T-cell (primary cell): ENCODE results near the gene PAQR6. TPM values are rescaled to one million over a fixed set of nuclear protein-coding genes. Genes with fewer than 3 reads are reported as not detected.
A peak's percentile ranks its signal among the peaks of the same experiment; 100 is the strongest.

Experiments
- ATAC-seq, 4 experiments: fragments of 200-7000 bp in 3 of 4; fragments of 150-1000 bp in 1 of 4; cut with Tn5 transposase; replicated peaks in 1 of 4; 1 replicate in 3 of 4; 2 replicates in 1 of 4; pipeline ENCODE4 v1.10.0; 2021; ENCODE audit warnings: moderate library complexity in 3 of 4, mild to moderate bottlenecking in 2 of 4, moderate number of reproducible peaks in 1 of 4
- CTCF ChIA-PET, 2 donors: fragments of 300-600 bp; sonication (Branson Sonifier 250); formaldehyde crosslinking; loops; one replicate each; lab custom pipeline; 2022; ENCODE audit warnings: antibody characterized with exemption in 2 of 2; lab: Charles Lee
- POLR2A ChIA-PET, 2 donors: fragments of 300-600 bp; sonication (Branson Sonifier 250); formaldehyde crosslinking; loops; one replicate each; lab custom pipeline; 2022; ENCODE audit warnings: antibody characterized with exemption in 2 of 2; lab: Charles Lee
- DNase-seq, 35 experiments: peaks; one replicate each; pipeline versions ENCODE4 v3.0.0 to v3.0.0-alpha.2; 2013 to 2023
- H3K27ac ChIP-seq: one replicate; pipeline ENCODE4 v1.5.1; 2013; ENCODE audit warnings: low read length
- H3K27me3 ChIP-seq, 2 experiments: replicated peaks in 1 of 2; 1 replicate in 1 of 2; 2 replicates in 1 of 2; pipeline versions ENCODE4 v1.6.1 to v1.7.0; 2013; ENCODE audit warnings: low read length in 1 of 2, mixed read lengths in 1 of 2; ENCODE audit not compliant: control insufficient read depth in 2 of 2, insufficient read depth in 2 of 2; ENCODE audit errors: extremely low read depth in 1 of 2
- H3K36me3 ChIP-seq, 2 donors: 1 replicate in 1 of 2; 2 replicates in 1 of 2; pipeline versions ENCODE4 v1.6.1 to v1.7.0; 2013; ENCODE audit warnings: low read length in 1 of 2; ENCODE audit not compliant: control insufficient read depth in 2 of 2, insufficient read depth in 1 of 2; ENCODE audit errors: extremely low read depth in 1 of 2
- H3K4me1 ChIP-seq, 2 experiments: 1 replicate in 1 of 2; 2 replicates in 1 of 2; pipeline versions ENCODE4 v1.6.1 to v1.7.0; 2013; ENCODE audit warnings: low read length in 2 of 2, mixed read lengths in 1 of 2; ENCODE audit not compliant: insufficient read depth in 2 of 2, control insufficient read depth in 1 of 2; ENCODE audit errors: extremely low read depth in 1 of 2
- H3K4me3 ChIP-seq, 2 donors: 1 replicate in 1 of 2; 2 replicates in 1 of 2; pipeline versions ENCODE4 v1.5.1 to v1.7.0; 2013; ENCODE audit warnings: mild to moderate bottlenecking in 2 of 2, low read length in 1 of 2, moderate library complexity in 1 of 2; ENCODE audit not compliant: control insufficient read depth in 1 of 2; ENCODE audit errors: extremely low read depth in 1 of 2
- H3K9me3 ChIP-seq: 2 replicates; pipeline ENCODE4 v1.7.0; 2013
- H3K27ac Mint-ChIP-seq, 2 donors: one replicate each; pipeline ENCODE4 v1.8.0; 2020 to 2021; ENCODE audit warnings: mild to moderate bottlenecking in 2 of 2, mixed read lengths in 2 of 2
- H3K27me3 Mint-ChIP-seq, 2 donors: one replicate each; pipeline ENCODE4 v1.8.0; 2021 to 2022; ENCODE audit warnings: mixed read lengths in 2 of 2
- H3K36me3 Mint-ChIP-seq: one replicate; pipeline ENCODE4 v1.8.0; 2021; ENCODE audit warnings: mixed read lengths
- H3K4me1 Mint-ChIP-seq, 3 donors: one replicate each; pipeline ENCODE4 v1.8.0; 2020 to 2022; ENCODE audit warnings: mixed read lengths in 3 of 3, mild to moderate bottlenecking in 1 of 3
- H3K4me3 Mint-ChIP-seq, 3 donors: one replicate each; pipeline ENCODE4 v1.8.0; 2020 to 2022; ENCODE audit warnings: mild to moderate bottlenecking in 3 of 3, mixed read lengths in 3 of 3, moderate library complexity in 3 of 3
- H3K9me3 Mint-ChIP-seq, 3 donors: one replicate each; pipeline ENCODE4 v1.8.0; 2020 to 2022; ENCODE audit warnings: mixed read lengths in 3 of 3
- WGBS: methylation state at CpG from one replicate; pipeline ENCODE4 v1.1.5; 2013; ENCODE audit warnings: missing lambda C conversion rate; ENCODE audit not compliant: insufficient coverage; 5-methylcytosine and 5-hydroxymethylcytosine counted together
- total RNA-seq, 35 experiments: library from RNA in 6 of 35; stranded (reverse) in 6 of 35; fragments of 120-200 nt in 1 of 35; gene quantifications; one replicate each; pipeline versions ENCODE4 v1.2.1 to v1.2.4 and lab custom pipeline; 2013 to 2026

PAQR6 gene
- total RNA-seq, 5 donors from 2014 or later (not counting 1 experiment from before 2014, with no cell fraction given), result 2.5 to 3.1 (median 2.9) TPM

- no peak for ATAC-seq
- peaks cover 18 to 43% of the 10 kb centered on the region in 2 donors for H3K36me3 ChIP-seq
- peak overlapping the region in 1 of 2 donors; percentile 36 for H3K27ac Mint-ChIP-seq
Observed at GRCh38 chr1:156249593-156249992, 1.7 kb upstream of the PAQR6 start.

GRCh38 chr1:156248323-156248683, 447 bp upstream of the PAQR6 start:
- no peak overlapping the region for H3K27ac Mint-ChIP-seq
- DNase-seq, result no peak
- Histone ChIP-seq H3K4me1 (peaks cover 4 to 31% of the 10 kb centered on the region in 2 experiments), H3K27me3 (peaks cover 0 to 6% of the 10 kb centered on the region in 2 experiments), H3K27ac (no peak overlapping the region), H3K4me3 (no peak overlapping the region), H3K9me3 (no peaks in the 10 kb centered on the region), H3K36me3 (peaks cover 13 to 33% of the 10 kb centered on the region in 2 donors)
- CTCF ChIA-PET, result no interaction called here
- WGBS, result no CpG with 5 or more reads among the region's 4 CpGs
- H3K27me3 Mint-ChIP-seq, result no peaks in the 10 kb centered on the region
- no peaks in the 10 kb centered on the region for H3K9me3 Mint-ChIP-seq
- H3K4me3 Mint-ChIP-seq, result no peak overlapping the region
- POLR2A ChIA-PET, result no interaction called here
- H3K36me3 Mint-ChIP-seq, result peaks cover 14% of the 10 kb centered on the region
- H3K4me1 Mint-ChIP-seq, result peaks cover 13 to 43% (median 16%) of the 10 kb centered on the region in 3 donors
- no peak for ATAC-seq

More at GRCh38 chr1:156249593-156249992, 1.7 kb upstream of the PAQR6 start:
- Histone ChIP-seq H3K4me3 (no peak overlapping the region), H3K4me1 (peaks cover 4 to 30% of the 10 kb centered on the region in 2 experiments), H3K9me3 (no peaks in the 10 kb centered on the region), H3K27ac (no peak overlapping the region), H3K27me3 (peaks cover 0 to 6% of the 10 kb centered on the region in 2 experiments)
- POLR2A ChIA-PET, result interaction anchor here in 1 of 2 donors (0.5 kb wide), 1 partner anchor 16 kb away, joined by 4 read pairs; no protein-coding TSS in a partner anchor
- Mint-ChIP-seq H3K27me3 (no peaks in the 10 kb centered on the region), H3K9me3 (no peaks in the 10 kb centered on the region), H3K4me3 (no peak overlapping the region), H3K4me1 (peaks cover 10 to 40% (median 12%) of the 10 kb centered on the region in 3 donors), H3K36me3 (peaks cover 23% of the 10 kb centered on the region)
- DNase-seq, result no peak
- 92% methylated on average over 2 of the region's 5 CpGs for WGBS
- CTCF ChIA-PET, result no interaction called here

- Mint-ChIP-seq H3K27ac (no peak overlapping the region), H3K9me3 (no peaks in the 10 kb centered on the region), H3K4me1 (peaks cover 13 to 33% (median 16%) of the 10 kb centered on the region in 3 donors), H3K36me3 (peaks cover 5% of the 10 kb centered on the region), H3K27me3 (no peaks in the 10 kb centered on the region), H3K4me3 (peak overlapping the region in 1 of 3 donors; percentile 6)
- Histone ChIP-seq H3K27me3 (peaks cover 0 to 6% of the 10 kb centered on the region in 2 experiments), H3K9me3 (no peaks in the 10 kb centered on the region), H3K4me1 (peaks cover 4 to 27% of the 10 kb centered on the region in 2 experiments), H3K27ac (no peak overlapping the region), H3K4me3 (no peak overlapping the region), H3K36me3 (peaks cover 4 to 20% of the 10 kb centered on the region in 2 donors)
- WGBS, result 94% methylated on average over 13 of the region's 16 CpGs
- ChIA-PET CTCF (no interaction called here), POLR2A (no interaction called here)
- DNase-seq, result no peak
- ATAC-seq, result no peak
Observed at GRCh38 chr1:156246781-156247459, 936 bp downstream of the PAQR6 start.

GRCh38 chr1:156246241-156246780, 1.5 kb downstream of the PAQR6 start:
- ATAC-seq (peak in 1 of 4 experiments; percentile 3), DNase-seq (no peak)
- H3K9me3 Mint-ChIP-seq, result no peaks in the 10 kb centered on the region
- Histone ChIP-seq H3K9me3 (no peaks in the 10 kb centered on the region), H3K27me3 (peaks cover 0 to 6% of the 10 kb centered on the region in 2 experiments), H3K36me3 (peaks cover 0 to 16% of the 10 kb centered on the region in 2 donors), H3K4me1 (peaks cover 4 to 24% of the 10 kb centered on the region in 2 experiments), H3K27ac (peak overlapping the region; percentile 18), H3K4me3 (peak overlapping the region in 1 of 2 donors; percentile 46)
- ChIA-PET CTCF (interaction anchor here in 1 of 2 donors (0.8 kb wide), 2 partner anchors 21 to 912 kb away, joined by 5 to 8 read pairs; no protein-coding TSS in a partner anchor), POLR2A (no interaction called here)
- H3K4me1 Mint-ChIP-seq, result peaks cover 13 to 28% (median 16%) of the 10 kb centered on the region in 3 donors
- peak overlapping the region in 1 of 2 donors; percentile 76 for H3K27ac Mint-ChIP-seq
- WGBS, result 40% methylated on average over 4 of the region's 10 CpGs
- no peaks in the 10 kb centered on the region for H3K27me3 Mint-ChIP-seq
- H3K4me3 Mint-ChIP-seq, result peak overlapping the region; percentile 13 to 82 (median 47)
- peaks cover 5% of the 10 kb centered on the region for H3K36me3 Mint-ChIP-seq

GRCh38 chr1:156245451-156246232, 2.2 kb downstream of the PAQR6 start:
- peak; percentile 60 to 73 (median 66) for ATAC-seq
- DNase-seq, result peak in 31 of 35 experiments; percentile 12 to 59 (median 27)
- H3K4me1 ChIP-seq, result peaks cover 4 to 21% of the 10 kb centered on the region in 2 experiments
- Mint-ChIP-seq H3K4me3 (peak overlapping the region; percentile 78 to 83 (median 82)), H3K4me1 (peaks cover 13 to 25% (median 16%) of the 10 kb centered on the region in 3 donors), H3K27me3 (no peaks in the 10 kb centered on the region), H3K36me3 (peaks cover 8% of the 10 kb centered on the region), H3K9me3 (no peaks in the 10 kb centered on the region), H3K27ac (peak overlapping the region in 1 of 2 donors; percentile 76)
- peak overlapping the region; percentile 46 to 66 for H3K4me3 ChIP-seq
- whole genome bisulfite sequencing, result 2% methylated on average over 64 of the region's 69 CpGs
- POLR2A ChIA-PET, result no interaction called here
- H3K27ac ChIP-seq, result peak overlapping the region; percentile 18
- H3K27me3 ChIP-seq, result peaks cover 0 to 6% of the 10 kb centered on the region in 2 experiments
- CTCF ChIA-PET, result interaction anchor here (0.6 to 0.8 kb wide), 4 partner anchors 21 to 912 kb away, joined by 3 to 8 read pairs (median 4); no protein-coding TSS in a partner anchor
- no peaks in the 10 kb centered on the region for H3K9me3 ChIP-seq
- peaks cover 0 to 9% of the 10 kb centered on the region in 2 donors for H3K36me3 ChIP-seq

- ATAC-seq (no peak), DNase-seq (no peak)
- no peak overlapping the region for H3K27ac ChIP-seq
- CTCF ChIA-PET, result no interaction called here
- 98% methylated on average over 15 of the region's 17 CpGs for WGBS
- no peaks in the 10 kb centered on the region for H3K9me3 ChIP-seq
- POLR2A ChIA-PET, result no interaction called here
- no peak overlapping the region for H3K4me3 ChIP-seq
- Mint-ChIP-seq H3K27ac (peak overlapping the region in 1 of 2 donors; percentile 48), H3K36me3 (peaks cover 10% of the 10 kb centered on the region), H3K4me3 (peak overlapping the region; percentile 78 to 83 (median 82)), H3K4me1 (peaks cover 13 to 22% (median 16%) of the 10 kb centered on the region in 3 donors), H3K9me3 (no peaks in the 10 kb centered on the region), H3K27me3 (no peaks in the 10 kb centered on the region)
- peaks cover 4 to 21% of the 10 kb centered on the region in 2 experiments for H3K4me1 ChIP-seq
- peaks cover 0 to 6% of the 10 kb centered on the region in 2 donors for H3K36me3 ChIP-seq
- peaks cover 0 to 9% of the 10 kb centered on the region in 2 experiments for H3K27me3 ChIP-seq
Observed at GRCh38 chr1:156244712-156245111, 3.1 kb downstream of the PAQR6 start.
